ENCODE results near the gene EFEMP1. TPM values are rescaled to one million over a fixed set of nuclear protein-coding genes. Genes with fewer than 3 reads are reported as not detected.

EFEMP1 gene
- total RNA-seq, 3 donors from 2014 or later (not counting 1 experiment from before 2014, with no cell fraction given): not detected

- no peaks in the 10 kb centered on the region for H3K36me3 Mint-ChIP-seq
- H3K27ac Mint-ChIP-seq: no peak overlapping the region
- H3K27me3 ChIP-seq (ENCODE audit: control insufficient read depth, insufficient read depth, low read length): no peaks in the 10 kb centered on the region
- no peak for TF ChIP-seq CTCF (IDR thresholded peaks at IDR 0.05)
- H3K4me1 ChIP-seq (ENCODE audit: control insufficient read depth, insufficient read depth, low read length): no peaks in the 10 kb centered on the region
- no peak overlapping the region for H3K4me3 Mint-ChIP-seq
- DNase-seq: no peak
- peaks cover 2 to 3% of the 10 kb centered on the region in 2 donors for H3K9me3 Mint-ChIP-seq
- WGBS (ENCODE audit: insufficient coverage): 93% methylated on average over 6 of the region's 6 CpGs
- intact Hi-C loops (cut with micrococcal nuclease): no loop called here
- H3K4me3 ChIP-seq (ENCODE audit: low read length): no peak overlapping the region
- H3K9me3 ChIP-seq (ENCODE audit: control insufficient read depth, insufficient read depth, low read length): no peaks in the 10 kb centered on the region
- no peak for ATAC-seq
- no peaks in the 10 kb centered on the region for H3K4me1 Mint-ChIP-seq
- no peaks in the 10 kb centered on the region for H3K36me3 ChIP-seq (ENCODE audit: control insufficient read depth, insufficient read depth, low read length)
- H3K27ac ChIP-seq (ENCODE audit: low read length): no peak overlapping the region
- no peaks in the 10 kb centered on the region for H3K27me3 Mint-ChIP-seq (ENCODE audit: low read depth in 2 of 2)
Measured at GRCh38 chr2:55861733-55862132, 61.8 kb downstream of the EFEMP1 start.

GRCh38 chr2:55860832-55861231 lies 62.8 kb downstream of the EFEMP1 start:
- TF ChIP-seq CTCF (IDR thresholded peaks at IDR 0.05): no peak
- H3K27ac Mint-ChIP-seq: no peak overlapping the region
- H3K9me3 ChIP-seq (ENCODE audit: control insufficient read depth, insufficient read depth, low read length): no peaks in the 10 kb centered on the region
- ATAC-seq: no peak
- H3K4me3 ChIP-seq (ENCODE audit: low read length): no peak overlapping the region
- H3K27me3 Mint-ChIP-seq (ENCODE audit: low read depth in 2 of 2): no peaks in the 10 kb centered on the region
- no peak for DNase-seq
- H3K27ac ChIP-seq (ENCODE audit: low read length): no peak overlapping the region
- no peaks in the 10 kb centered on the region for H3K4me1 ChIP-seq (ENCODE audit: control insufficient read depth, insufficient read depth, low read length)
- no peak overlapping the region for H3K4me3 Mint-ChIP-seq
- no peaks in the 10 kb centered on the region for H3K36me3 Mint-ChIP-seq
- H3K9me3 Mint-ChIP-seq: peaks cover 2 to 3% of the 10 kb centered on the region in 2 donors
- intact Hi-C loops (cut with micrococcal nuclease): no loop called here
- H3K27me3 ChIP-seq (ENCODE audit: control insufficient read depth, insufficient read depth, low read length): no peaks in the 10 kb centered on the region
- H3K4me1 Mint-ChIP-seq: no peaks in the 10 kb centered on the region
- WGBS (ENCODE audit: insufficient coverage): 93% methylated on average over 2 of the region's 2 CpGs
- no peaks in the 10 kb centered on the region for H3K36me3 ChIP-seq (ENCODE audit: control insufficient read depth, insufficient read depth, low read length)

GRCh38 chr2:55859875-55860274 lies 63.7 kb downstream of the EFEMP1 start:
- H3K4me3 ChIP-seq (ENCODE audit: low read length): no peak overlapping the region
- H3K4me1 Mint-ChIP-seq: no peaks in the 10 kb centered on the region
- H3K4me3 Mint-ChIP-seq: no peak overlapping the region
- H3K27me3 ChIP-seq (ENCODE audit: control insufficient read depth, insufficient read depth, low read length): no peaks in the 10 kb centered on the region
- no peaks in the 10 kb centered on the region for H3K9me3 ChIP-seq (ENCODE audit: control insufficient read depth, insufficient read depth, low read length)
- H3K27me3 Mint-ChIP-seq (ENCODE audit: low read depth in 2 of 2): no peaks in the 10 kb centered on the region
- 92% methylated on average over 3 of the region's 3 CpGs for WGBS (ENCODE audit: insufficient coverage)
- TF ChIP-seq CTCF (IDR thresholded peaks at IDR 0.05): no peak
- no peaks in the 10 kb centered on the region for H3K36me3 ChIP-seq (ENCODE audit: control insufficient read depth, insufficient read depth, low read length)
- no peaks in the 10 kb centered on the region for H3K4me1 ChIP-seq (ENCODE audit: control insufficient read depth, insufficient read depth, low read length)
- no peak overlapping the region for H3K27ac Mint-ChIP-seq
- H3K27ac ChIP-seq (ENCODE audit: low read length): no peak overlapping the region
- no peaks in the 10 kb centered on the region for H3K36me3 Mint-ChIP-seq
- DNase-seq (no peak), ATAC-seq (no peak)
- intact Hi-C loops (cut with micrococcal nuclease): no loop called here
- H3K9me3 Mint-ChIP-seq: peaks cover 2 to 3% of the 10 kb centered on the region in 2 donors

GRCh38 chr2:55857766-55858165 lies 65.8 kb downstream of the EFEMP1 start:
- DNase-seq (no peak), ATAC-seq (no peak)
- H3K27ac Mint-ChIP-seq: no peak overlapping the region
- Histone ChIP-seq H3K4me3 (ENCODE audit: low read length) (no peak overlapping the region), H3K4me1 (ENCODE audit: control insufficient read depth, insufficient read depth, low read length) (no peaks in the 10 kb centered on the region), H3K27me3 (ENCODE audit: control insufficient read depth, insufficient read depth, low read length) (no peaks in the 10 kb centered on the region), H3K36me3 (ENCODE audit: control insufficient read depth, insufficient read depth, low read length) (no peaks in the 10 kb centered on the region), H3K27ac (ENCODE audit: low read length) (no peak overlapping the region), H3K9me3 (ENCODE audit: control insufficient read depth, insufficient read depth, low read length) (no peaks in the 10 kb centered on the region)
- no peaks in the 10 kb centered on the region for H3K4me1 Mint-ChIP-seq
- peaks cover 3 to 5% of the 10 kb centered on the region in 2 donors for H3K9me3 Mint-ChIP-seq
- 94% methylated on average over 2 of the region's 2 CpGs for WGBS (ENCODE audit: insufficient coverage)
- H3K4me3 Mint-ChIP-seq: no peak overlapping the region
- TF ChIP-seq CTCF (IDR thresholded peaks at IDR 0.05): no peak
- no peaks in the 10 kb centered on the region for H3K36me3 Mint-ChIP-seq
- no peaks in the 10 kb centered on the region for H3K27me3 Mint-ChIP-seq (ENCODE audit: low read depth in 2 of 2)
- intact Hi-C loops (cut with micrococcal nuclease): no loop called here
